Cardiac fibroblast (primary cell): ENCODE results near the gene BEND2.

Experiments used
- DNase-seq, 2 donors: peaks; one replicate each; pipeline versions ENCODE4 v3.0.0 to v3.0.0-alpha.2; 2010; ENCODE audit warnings: low read depth in 2 of 2
- H3K4me3 ChIP-seq, 2 donors: replicated peaks in 1 of 2; 1 replicate in 1 of 2; 2 replicates in 1 of 2; pipeline ENCODE4 v1.5.1; 2011; ENCODE audit warnings: low read depth in 2 of 2, low read length in 2 of 2, mild to moderate bottlenecking in 2 of 2, moderate library complexity in 1 of 2
- TF ChIP-seq, protein P1 (sequence below): IDR thresholded peaks from one replicate; pipeline ENCODE4 v1.5.1; 2011; ENCODE audit warnings: low read depth, mild to moderate bottlenecking, low read length, inconsistent platforms

BEND2 gene

DNA sequence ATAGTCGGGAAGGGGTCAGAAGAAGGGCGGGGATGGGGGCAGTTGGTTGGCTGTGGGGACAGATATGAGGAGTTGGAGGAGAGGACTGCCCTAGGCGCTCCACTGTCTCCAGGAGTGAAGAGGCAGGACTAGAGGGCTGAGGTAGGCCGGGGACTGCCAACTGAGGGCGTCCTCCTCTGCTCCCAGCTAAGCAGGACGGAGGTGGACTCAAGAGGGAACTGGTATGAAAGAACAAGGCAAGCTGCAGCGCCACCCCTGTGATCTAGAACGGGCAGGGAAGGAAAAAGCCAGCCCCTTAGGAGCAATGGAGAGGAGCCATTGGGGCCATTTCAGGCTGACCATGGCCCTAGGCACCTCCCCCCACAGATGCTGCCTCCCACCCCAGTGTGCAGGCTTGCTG is 14.0 kb downstream of the BEND2 start:
- TF ChIP-seq, protein P1, sequence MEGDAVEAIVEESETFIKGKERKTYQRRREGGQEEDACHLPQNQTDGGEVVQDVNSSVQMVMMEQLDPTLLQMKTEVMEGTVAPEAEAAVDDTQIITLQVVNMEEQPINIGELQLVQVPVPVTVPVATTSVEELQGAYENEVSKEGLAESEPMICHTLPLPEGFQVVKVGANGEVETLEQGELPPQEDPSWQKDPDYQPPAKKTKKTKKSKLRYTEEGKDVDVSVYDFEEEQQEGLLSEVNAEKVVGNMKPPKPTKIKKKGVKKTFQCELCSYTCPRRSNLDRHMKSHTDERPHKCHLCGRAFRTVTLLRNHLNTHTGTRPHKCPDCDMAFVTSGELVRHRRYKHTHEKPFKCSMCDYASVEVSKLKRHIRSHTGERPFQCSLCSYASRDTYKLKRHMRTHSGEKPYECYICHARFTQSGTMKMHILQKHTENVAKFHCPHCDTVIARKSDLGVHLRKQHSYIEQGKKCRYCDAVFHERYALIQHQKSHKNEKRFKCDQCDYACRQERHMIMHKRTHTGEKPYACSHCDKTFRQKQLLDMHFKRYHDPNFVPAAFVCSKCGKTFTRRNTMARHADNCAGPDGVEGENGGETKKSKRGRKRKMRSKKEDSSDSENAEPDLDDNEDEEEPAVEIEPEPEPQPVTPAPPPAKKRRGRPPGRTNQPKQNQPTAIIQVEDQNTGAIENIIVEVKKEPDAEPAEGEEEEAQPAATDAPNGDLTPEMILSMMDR, result no peak
- DNase-seq, result no peak

DNA sequence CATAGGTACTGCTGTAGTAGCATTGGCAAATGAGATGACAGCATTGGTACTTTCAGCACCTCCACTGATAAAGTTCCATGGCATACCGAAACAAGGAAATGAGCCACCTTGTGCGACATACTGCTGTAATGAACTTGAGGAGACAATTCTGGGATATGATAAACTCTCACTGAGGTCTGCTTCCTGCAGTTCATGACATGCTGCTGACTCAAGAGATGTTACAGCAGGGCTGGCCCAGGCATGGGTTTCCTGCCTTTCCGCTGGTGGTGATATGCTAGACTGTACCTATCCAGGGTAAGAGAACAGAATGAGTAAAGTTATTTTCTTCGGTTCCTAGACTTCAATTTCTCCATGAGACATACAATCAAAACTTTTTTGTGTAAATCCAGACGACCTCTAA is 17.1 kb downstream of the BEND2 start:
- peak in 1 of 2 donors; percentile 0 for DNase-seq
- H3K4me3 ChIP-seq, result no peak overlapping the region
- TF ChIP-seq, protein P1, result no peak

More for the DNA sequence above, 14.0 kb downstream of the BEND2 start:
- H3K4me3 ChIP-seq, result no peak overlapping the region

DNA sequence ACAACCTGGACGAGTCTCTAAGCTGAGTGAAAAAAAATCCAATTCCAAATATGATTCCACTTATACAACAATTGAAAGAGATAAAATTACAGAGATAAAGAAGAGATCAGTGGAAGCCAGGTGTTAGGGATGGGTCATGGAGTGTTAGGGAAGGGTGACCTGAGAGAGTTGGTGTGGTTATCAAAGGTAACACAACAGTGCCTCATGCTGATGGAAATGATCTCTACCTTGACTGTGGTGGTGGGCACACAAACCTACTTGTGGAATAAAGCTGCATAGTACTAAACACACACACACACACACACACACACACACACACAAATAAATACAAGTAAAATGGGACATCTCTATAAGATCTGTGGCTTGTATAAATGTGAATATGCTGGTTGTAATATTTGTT is 26.0 kb downstream of the BEND2 start:
- TF ChIP-seq, protein P1, result no peak
- DNase-seq, result no peak
- no peak overlapping the region for H3K4me3 ChIP-seq

DNA sequence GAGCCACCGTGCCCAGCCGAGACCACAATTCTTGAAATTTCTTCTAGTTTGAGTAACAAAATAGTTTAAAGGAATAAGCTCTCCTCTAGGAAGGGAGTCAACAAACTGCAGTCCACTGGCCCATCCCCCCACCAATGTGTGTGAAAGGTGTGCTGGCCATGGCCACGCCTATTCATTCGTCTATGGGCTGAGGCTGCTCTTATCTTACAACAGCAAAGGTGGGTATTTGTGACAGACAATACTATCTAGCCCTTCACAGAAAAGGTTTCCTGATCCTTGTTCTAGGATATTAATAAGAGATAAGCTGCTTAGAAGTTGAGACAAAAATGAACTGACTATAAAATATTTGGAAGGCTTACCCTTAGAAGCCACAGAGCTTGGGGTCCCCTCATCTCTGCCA is 41.2 kb downstream of the BEND2 start:
- TF ChIP-seq, protein P1, result no peak
- H3K4me3 ChIP-seq, result no peak overlapping the region
- no peak for DNase-seq

DNA sequence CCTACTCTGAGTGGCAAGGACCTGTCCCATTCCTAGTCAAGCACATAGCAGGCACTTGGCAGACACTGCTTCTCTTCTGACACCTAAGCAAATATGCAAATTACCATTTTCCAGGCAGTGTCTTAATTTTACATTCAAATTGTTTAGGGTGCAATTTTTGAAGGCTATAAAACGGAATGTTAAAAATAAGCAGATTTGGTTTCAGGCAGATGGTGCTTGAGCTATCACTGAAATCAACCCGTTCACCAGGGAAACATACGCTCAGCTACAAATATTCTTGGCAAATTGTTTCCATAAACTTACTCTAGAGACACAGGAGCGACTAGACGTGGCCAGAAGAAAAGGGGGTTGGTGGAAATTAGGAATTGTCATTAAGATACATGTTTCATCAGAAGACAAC is 45.7 kb downstream of the BEND2 start:
- TF ChIP-seq, protein P1, result no peak
- no peak overlapping the region for H3K4me3 ChIP-seq
- no peak for DNase-seq

DNA sequence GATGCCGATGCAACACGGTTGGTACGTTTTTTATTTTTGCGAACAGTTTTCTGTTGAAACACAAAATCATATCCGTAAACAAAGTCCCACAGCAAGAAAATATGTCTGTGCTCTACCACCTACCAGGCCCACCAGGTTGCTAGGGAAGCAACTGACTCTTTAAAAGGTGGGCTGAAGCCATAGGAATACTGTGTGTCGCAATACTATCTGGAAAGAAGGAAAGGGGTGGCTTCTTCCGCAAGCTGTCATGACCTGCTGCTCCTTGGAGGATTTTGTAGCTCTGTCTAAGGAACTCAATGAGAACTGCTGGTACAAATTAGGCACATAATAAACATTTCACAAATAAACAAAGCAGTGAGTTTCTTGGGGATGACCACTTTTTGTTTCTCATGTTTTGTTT is 46.5 kb downstream of the BEND2 start:
- TF ChIP-seq, protein P1, result no peak
- DNase-seq, result no peak

DNA sequence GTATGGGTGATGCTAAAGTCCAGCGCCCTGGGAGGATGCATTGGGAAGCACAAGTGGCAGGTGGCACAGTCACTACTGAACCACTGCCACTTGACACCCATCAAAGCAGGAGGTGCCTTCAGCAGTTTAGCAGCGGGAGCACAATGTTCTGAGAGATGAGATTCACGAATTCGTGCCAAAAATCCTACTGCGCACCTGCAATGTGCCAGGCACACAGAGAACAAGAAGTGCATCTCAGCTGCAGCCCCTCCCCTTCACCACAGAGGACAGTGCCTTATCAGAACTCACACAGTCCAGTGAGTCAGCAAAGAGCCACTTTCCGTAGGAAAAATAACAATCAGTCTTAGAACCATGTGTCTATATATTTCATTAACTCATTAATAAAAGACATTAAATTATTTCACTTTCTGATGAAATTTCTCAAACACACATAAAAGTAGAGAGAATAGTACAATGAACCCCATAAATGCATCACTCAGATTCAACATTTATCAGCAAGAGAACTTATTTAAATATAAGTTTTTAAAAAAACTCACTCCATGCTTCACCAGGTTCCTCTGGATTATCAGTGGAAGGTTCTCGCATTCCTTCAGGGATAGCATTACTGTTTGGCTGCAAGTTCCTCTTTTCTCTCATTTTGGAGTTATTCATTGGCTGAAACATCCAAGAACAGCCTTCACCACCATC is 47.0 kb downstream of the BEND2 start:
- no peak overlapping the region for H3K4me3 ChIP-seq
- TF ChIP-seq, protein P1, result no peak
- DNase-seq, result no peak

More for the DNA sequence above, 46.5 kb downstream of the BEND2 start:
- H3K4me3 ChIP-seq, result no peak overlapping the region
